ENCODE data around the gene BHLHE41. TPM values are rescaled to one million over a fixed set of nuclear protein-coding genes. Genes with fewer than 3 reads are reported as not detected.

The BHLHE41 gene
- total RNA-seq, 1 donor from 2014 or later: 2.9 TPM

GRCh38 chr12:26113853-26114719, 10.8 kb downstream of the BHLHE41 start:
- peak overlapping the region; percentile 92 for H3K27ac Mint-ChIP-seq (ENCODE audit: unreplicated experiment)
- TF ChIP-seq CTCF (IDR thresholded peaks at IDR 0.05; ENCODE audit: insufficient read depth, low read depth, low read length) (peak; percentile 38), EZH2 (IDR thresholded peaks at IDR 0.05; ENCODE audit: insufficient read depth, low read length) (no peak)
- peaks cover 11% of the 10 kb centered on the region for H3K27me3 Mint-ChIP-seq (ENCODE audit: low read depth, unreplicated experiment)
- Histone ChIP-seq H3K36me3 (ENCODE audit: insufficient read depth, low read length) (no peaks in the 10 kb centered on the region), H3K4me2 (ENCODE audit: low read length) (peak overlapping the region; percentile 83), H3K27ac (ENCODE audit: low read depth, low read length) (peak overlapping the region; percentile 79), H3K9ac (ENCODE audit: low read length) (peak overlapping the region; percentile 86), H2AFZ (ENCODE audit: low read depth, low read length) (peak overlapping the region; percentile 61), H3K9me3 (ENCODE audit: insufficient read depth, low read depth, low read length) (no peaks in the 10 kb centered on the region), H4K20me1 (ENCODE audit: insufficient read depth, low read length) (no peaks in the 10 kb centered on the region), H3K27me3 (ENCODE audit: insufficient read depth, low read length) (no peaks in the 10 kb centered on the region), H3K4me3 (ENCODE audit: insufficient read depth, low read depth, low read length) (peak overlapping the region; percentile 60), H3K4me1 (ENCODE audit: insufficient read depth, low read length) (peaks cover 14% of the 10 kb centered on the region), H3K79me2 (ENCODE audit: insufficient read depth, low read length) (no peaks in the 10 kb centered on the region)
- DNase-seq (ENCODE audit: low read depth) (peak; percentile 79), FAIRE-seq (no peak)
- no peaks in the 10 kb centered on the region for H3K36me3 Mint-ChIP-seq (ENCODE audit: low read depth, unreplicated experiment)
- H3K4me3 Mint-ChIP-seq (ENCODE audit: unreplicated experiment): peak overlapping the region; percentile 82
- H3K4me1 Mint-ChIP-seq (ENCODE audit: low read depth, unreplicated experiment): peaks cover 16% of the 10 kb centered on the region
- no peaks in the 10 kb centered on the region for H3K9me3 Mint-ChIP-seq (ENCODE audit: unreplicated experiment)

- H3K9me3 Mint-ChIP-seq (ENCODE audit: unreplicated experiment): no peaks in the 10 kb centered on the region
- Histone ChIP-seq H3K79me2 (ENCODE audit: insufficient read depth, low read length) (no peaks in the 10 kb centered on the region), H3K4me2 (ENCODE audit: low read length) (peak overlapping the region; percentile 83), H3K4me3 (ENCODE audit: insufficient read depth, low read depth, low read length) (peak overlapping the region; percentile 60), H3K4me1 (ENCODE audit: insufficient read depth, low read length) (peaks cover 14% of the 10 kb centered on the region), H3K9me3 (ENCODE audit: insufficient read depth, low read depth, low read length) (no peaks in the 10 kb centered on the region), H3K27me3 (ENCODE audit: insufficient read depth, low read length) (no peaks in the 10 kb centered on the region), H2AFZ (ENCODE audit: low read depth, low read length) (no peak overlapping the region), H3K9ac (ENCODE audit: low read length) (peak overlapping the region; percentile 86), H4K20me1 (ENCODE audit: insufficient read depth, low read length) (no peaks in the 10 kb centered on the region), H3K36me3 (ENCODE audit: insufficient read depth, low read length) (no peaks in the 10 kb centered on the region), H3K27ac (ENCODE audit: low read depth, low read length) (peak overlapping the region; percentile 79)
- DNase-seq (ENCODE audit: low read depth): no peak
- H3K27ac Mint-ChIP-seq (ENCODE audit: unreplicated experiment): peak overlapping the region; percentile 70
- peaks cover 11% of the 10 kb centered on the region for H3K27me3 Mint-ChIP-seq (ENCODE audit: low read depth, unreplicated experiment)
- no peak for TF ChIP-seq CTCF (IDR thresholded peaks at IDR 0.05; ENCODE audit: insufficient read depth, low read depth, low read length)
- TF ChIP-seq EZH2 (IDR thresholded peaks at IDR 0.05; ENCODE audit: insufficient read depth, low read length): no peak
- H3K36me3 Mint-ChIP-seq (ENCODE audit: low read depth, unreplicated experiment): no peaks in the 10 kb centered on the region
- peak overlapping the region; percentile 52 for H3K4me3 Mint-ChIP-seq (ENCODE audit: unreplicated experiment)
- no peak for FAIRE-seq
- H3K4me1 Mint-ChIP-seq (ENCODE audit: low read depth, unreplicated experiment): peaks cover 16% of the 10 kb centered on the region
Measured at GRCh38 chr12:26113181-26113654, 11.6 kb downstream of the BHLHE41 start.

Data from astrocyte (in vitro differentiated cells and primary cell).